SHP77 (cell line): ENCODE data around the gene F13B.
"Not testable (repeated sequence)": the region's sequence is repeated elsewhere in the genome, so short reads cannot be mapped to it uniquely, and the experiment has no call there.

ENCODE experiments used
- DNase-seq, 2 experiments: peaks; one replicate each; lab custom pipeline; 2025; lab: John Stamatoyannopoulos, UW

The F13B gene, protein sequence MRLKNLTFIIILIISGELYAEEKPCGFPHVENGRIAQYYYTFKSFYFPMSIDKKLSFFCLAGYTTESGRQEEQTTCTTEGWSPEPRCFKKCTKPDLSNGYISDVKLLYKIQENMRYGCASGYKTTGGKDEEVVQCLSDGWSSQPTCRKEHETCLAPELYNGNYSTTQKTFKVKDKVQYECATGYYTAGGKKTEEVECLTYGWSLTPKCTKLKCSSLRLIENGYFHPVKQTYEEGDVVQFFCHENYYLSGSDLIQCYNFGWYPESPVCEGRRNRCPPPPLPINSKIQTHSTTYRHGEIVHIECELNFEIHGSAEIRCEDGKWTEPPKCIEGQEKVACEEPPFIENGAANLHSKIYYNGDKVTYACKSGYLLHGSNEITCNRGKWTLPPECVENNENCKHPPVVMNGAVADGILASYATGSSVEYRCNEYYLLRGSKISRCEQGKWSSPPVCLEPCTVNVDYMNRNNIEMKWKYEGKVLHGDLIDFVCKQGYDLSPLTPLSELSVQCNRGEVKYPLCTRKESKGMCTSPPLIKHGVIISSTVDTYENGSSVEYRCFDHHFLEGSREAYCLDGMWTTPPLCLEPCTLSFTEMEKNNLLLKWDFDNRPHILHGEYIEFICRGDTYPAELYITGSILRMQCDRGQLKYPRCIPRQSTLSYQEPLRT

DNA sequence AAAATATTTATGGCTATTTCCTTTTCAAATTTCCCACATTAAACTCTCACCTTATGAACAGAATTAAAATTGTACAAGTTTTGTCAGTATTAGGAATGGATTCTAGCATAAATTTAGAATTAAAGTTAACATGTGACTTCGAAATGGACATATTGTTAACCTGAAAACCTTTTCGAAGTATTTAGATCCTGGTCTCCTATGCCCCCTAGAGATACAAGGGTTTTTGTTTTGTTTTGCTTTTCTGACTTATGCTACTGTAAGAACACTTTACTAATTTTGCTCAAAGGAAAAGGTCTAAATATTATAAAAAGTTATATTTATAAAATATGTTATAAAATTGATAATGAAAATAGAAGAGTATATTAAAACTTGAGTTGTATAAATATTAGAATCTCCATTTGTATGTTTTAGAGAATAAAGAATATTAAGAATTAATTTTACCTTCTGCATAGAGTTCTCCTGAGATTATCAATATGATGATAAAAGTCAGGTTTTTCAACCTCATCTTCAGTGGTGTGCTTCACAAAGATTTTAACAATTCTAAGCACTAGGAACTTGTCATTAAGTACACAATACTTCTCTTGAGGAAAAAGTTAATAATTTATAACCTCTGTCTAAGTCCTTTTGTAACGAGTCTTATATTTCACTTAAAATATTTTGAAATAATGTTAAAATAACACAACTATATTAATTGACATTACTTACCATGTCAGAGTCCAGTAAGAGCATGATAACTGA is at the start of gene F13B:
Gene F13B (minus strand): TSS at position 542 of the 738 bp plus-strand sequence. CDS start 37 bp downstream, at position 505.
- no peak for DNase-seq

DNA sequence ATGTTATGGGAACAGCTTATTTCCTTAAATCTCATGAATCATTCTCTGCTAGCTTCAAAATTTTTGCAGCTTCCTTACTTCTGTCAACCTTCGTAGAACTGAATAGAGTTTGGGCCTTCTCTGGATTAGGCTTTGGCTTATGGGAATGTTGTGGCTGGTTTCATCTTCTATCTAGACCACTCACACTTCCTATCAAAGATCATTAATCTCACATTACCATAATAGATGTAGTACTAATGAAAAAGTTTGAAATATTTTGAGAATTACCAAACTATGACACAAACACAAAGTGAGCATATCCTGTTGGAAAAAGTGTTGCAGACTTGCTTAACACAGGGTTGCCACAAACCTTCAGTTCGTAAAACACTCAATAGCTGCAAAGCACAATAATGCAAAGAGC is 49.1 kb upstream of the F13B start:
- no peak for DNase-seq

DNA sequence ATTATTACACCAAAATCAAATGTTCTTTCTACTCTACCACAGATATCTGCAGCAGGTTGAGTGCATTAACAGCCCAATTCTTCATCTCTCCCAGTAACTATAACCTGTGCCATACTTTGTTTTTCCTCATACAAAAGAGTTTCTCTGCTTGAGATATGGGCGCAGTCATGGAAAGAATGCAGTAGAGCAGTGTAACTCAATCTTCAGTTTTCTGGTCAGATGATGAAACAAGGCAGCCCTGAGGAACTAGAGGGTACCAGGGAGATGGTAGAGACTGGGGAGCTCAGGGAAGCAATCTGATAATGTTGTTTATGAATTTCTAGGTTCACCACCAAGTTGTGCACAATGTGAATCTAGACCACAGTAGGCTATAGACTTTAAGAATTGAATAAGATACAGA is 39.8 kb upstream of the F13B start:
- DNase-seq: no peak

DNA sequence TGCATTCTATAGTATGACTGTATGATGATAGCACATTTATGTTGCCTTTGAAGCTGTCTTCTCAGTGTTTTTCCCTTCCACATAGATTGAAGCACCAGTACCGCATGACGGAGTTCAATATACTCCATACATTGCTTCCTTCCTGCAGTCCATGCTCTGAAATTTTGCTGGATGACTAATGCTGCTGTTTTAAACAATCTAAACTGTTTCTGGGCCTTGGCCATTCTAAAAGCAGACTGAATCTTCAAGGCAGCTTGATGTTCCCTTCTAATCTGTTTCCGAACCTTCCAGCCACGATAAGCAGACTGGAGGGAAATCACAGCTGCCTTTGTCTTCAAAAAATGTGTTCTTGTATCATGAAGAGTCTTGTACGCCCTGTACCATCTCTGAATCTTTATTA is 36.2 kb upstream of the F13B start:
- no peak for DNase-seq

DNA sequence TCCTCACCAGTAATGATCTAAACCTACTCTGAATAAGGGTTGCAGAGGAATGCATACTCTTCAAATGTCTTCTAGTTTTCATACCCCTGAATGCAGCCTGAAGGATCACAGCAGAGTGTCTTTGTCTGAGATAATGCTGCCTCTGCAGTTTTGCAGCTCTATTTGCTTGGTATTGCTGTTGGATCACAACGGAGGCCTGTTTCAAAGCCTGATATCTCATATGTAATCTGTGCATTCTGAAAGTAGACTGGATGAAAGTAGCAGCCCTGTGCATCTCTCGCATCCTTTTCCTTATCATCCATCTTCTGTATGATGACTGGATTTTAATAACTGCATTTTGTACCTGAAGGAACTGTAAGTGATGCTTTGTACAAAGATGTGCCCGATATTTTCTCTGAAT is 34.9 kb upstream of the F13B start:
- no peak for DNase-seq

DNA sequence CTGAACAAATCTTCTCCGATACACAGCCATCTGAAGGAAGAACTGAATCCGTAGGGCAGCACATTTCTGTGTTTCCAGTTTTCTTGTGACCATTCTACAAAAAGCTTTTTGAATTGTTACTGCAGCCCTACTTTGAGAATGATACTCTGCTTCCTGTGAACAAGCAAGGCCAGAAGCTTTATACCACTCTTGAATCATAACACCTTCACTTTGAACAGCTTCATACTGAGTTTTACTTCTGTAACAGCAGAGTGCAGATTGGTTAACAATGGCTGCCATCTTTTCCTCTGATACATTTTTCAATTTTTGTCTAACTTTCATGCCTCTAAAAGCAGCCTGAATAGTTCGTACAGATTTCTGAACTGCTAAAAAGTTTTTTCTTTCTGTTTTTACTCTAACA is 33.6 kb upstream of the F13B start:
- DNase-seq: no peak

DNA sequence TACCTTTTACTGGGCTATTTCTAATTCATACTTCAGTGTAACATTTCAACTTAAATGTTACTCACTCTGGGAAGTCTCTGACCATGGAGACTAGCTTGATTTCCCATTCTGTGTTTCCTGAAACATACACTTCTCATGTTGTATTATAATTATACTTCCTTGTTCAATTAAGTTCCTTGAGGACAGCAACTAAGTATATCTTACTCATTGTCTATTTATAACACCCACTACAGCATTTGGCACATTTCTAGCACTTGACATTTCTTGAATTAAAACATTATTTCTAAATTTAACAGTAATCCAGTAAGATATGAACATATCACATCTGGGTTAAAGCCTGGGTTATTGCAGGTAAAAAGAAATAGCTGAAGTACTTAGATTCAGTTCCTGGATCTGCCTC is 32.4 kb upstream of the F13B start:
- DNase-seq: no peak

DNA sequence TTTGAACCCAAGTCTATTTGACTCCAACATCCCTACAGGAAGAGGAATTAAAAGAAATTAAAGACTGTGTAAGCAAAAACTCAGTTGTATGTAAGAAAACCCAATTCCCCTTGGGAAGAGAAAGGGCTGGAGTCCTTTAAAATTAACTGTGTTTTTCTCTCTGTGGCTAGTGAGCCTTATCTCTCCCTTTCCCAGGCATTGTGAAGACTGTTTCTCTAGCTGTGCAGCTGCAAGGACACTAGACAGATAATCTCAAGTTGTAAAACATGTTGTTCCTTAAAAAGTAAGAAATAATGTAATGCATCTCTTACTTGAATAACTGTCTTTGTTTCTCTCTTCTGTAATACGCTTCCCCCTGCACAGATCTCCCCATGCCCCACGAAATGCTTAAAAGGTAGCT is 29.9 kb upstream of the F13B start:
- not testable (repeated sequence) for DNase-seq

DNA sequence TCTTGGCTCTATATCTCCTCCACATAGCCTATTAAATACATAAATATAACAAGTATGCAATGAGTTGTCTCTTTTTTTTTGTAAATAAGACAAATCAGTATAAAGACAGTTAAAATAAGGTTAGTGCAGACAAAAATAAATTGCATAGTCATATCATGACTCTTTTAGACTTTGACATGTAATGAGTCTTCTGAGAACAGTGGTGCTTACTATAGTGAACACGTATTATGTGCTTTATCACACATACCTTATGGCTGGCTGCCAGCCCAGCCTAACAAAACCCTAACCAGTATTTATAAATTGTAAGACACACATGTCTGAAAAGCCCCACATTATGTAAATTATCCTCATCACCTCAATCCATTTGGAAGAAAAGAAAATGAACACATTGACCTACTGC is 29.1 kb upstream of the F13B start:
- no peak for DNase-seq

DNA sequence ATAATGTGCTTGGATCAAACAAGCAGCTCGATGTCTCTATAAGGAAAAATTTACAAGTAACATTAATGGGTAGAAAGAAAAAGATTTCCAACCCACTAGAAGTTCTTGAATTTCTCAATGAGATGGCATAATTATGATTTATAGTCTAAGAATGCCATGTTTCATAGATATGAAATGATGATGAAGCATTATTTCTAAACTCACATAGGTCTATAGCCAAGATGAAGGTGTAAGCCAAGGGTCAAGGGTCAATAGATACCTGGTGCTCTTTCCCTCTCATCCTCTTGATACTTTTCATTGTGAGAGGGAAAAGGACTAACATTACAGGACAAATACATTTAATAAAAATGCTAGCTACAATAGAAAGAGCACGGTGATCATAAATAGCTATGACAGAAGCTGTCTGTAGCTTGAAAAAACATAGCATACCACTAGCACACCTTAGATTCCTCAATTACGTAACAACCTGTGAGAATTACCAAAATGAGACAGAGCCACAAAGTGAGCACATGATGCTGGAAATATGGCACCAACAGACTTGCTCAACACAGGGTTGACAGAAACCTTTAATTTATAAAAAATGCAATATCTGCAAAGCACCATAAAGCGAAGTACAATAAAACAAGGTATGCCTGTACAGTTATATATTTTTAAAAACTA is 26.3 kb upstream of the F13B start:
- DNase-seq: no peak

DNA sequence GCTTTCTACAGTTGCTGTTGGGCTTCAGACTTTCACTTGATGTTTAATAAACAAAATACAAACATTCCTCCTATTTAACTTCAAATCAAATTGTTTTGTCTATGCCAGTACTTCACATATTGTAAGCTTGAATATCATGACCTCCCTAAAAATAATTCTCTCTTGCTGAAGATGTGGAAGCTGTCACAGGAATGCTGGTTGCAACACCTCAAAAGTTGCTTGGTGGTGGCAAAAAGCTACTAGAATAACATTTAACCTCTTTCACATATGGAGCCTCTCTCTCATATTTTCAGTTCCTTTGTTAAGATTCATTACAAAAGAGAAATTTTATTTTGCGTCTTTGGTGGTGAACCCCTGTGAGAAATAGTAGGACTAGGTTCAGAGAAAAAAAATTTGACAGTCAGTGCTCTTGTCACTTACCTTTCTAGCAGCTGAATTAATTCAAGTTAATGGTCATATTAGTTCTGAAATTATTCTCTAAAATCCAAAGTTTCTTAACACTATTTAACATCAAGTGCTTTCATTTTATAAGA is 25.5 kb upstream of the F13B start:
- DNase-seq: no peak

DNA sequence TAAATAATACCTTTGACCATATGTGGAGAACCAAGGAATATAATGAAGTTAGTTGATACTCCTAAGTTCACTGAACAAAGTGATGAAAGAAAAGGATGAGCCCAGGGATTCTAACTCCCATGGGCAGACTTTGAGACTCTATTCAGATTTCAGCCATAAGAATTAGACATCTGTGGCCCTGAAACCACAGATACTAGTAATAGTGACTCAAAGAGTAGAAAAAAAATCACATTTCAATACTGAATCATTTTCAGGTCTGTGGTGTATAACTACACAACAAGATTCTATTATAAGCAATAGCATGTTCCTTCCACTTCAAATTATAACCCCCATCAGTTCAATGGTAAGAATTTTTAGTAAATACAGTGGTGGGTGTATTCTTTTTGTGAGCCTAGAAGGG is 16.4 kb upstream of the F13B start:
- DNase-seq: no peak

DNA sequence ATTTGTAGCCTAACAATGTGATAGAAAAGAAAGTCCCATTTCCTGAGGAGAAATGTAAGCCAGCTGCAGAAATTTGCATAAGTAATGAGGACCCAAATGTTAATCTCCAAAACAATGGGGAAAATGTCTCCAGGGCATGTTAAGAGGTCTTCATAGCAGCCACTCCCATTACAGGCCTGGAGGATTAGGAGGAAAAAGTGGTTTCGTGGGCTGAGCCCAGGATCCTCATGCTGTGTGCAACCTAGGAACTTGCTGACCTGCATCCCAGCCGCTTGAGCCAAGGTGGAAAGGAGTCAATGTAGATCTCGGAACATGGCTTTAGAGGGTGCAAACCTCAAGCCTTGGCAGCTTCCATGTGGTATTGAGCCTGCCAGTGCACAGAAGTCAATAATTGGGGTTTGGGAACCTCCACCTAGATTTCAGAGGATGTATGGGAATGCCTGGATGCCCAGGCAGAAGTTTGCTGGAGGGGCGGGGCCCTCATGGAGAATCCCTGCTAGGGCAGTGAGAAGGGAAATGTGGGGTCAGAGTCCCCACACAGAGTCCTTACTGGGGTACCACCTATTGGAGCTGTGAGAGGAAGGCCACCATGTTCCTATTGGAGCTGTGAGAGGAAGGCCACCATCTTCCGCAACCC is 14.2 kb upstream of the F13B start:
- DNase-seq: no peak

DNA sequence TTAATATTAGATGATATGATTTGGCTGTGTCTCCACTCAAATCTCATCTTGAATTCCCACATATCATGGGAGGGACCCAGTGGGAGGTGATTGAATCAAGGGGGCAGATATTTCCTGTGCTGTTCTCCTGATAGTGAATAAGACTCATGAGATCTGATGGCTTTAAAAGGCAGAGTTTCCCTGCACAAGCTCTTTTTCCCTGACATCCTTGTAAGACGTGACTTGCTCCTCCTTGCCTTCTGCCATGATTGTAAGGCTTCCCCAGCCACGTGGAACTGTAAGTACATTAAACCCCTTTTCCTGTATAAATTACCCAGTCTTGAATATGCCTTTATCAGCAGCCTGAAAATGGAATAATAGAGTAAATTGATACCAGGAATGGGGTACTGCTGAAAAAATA is 13.3 kb upstream of the F13B start:
- no peak for DNase-seq

DNA sequence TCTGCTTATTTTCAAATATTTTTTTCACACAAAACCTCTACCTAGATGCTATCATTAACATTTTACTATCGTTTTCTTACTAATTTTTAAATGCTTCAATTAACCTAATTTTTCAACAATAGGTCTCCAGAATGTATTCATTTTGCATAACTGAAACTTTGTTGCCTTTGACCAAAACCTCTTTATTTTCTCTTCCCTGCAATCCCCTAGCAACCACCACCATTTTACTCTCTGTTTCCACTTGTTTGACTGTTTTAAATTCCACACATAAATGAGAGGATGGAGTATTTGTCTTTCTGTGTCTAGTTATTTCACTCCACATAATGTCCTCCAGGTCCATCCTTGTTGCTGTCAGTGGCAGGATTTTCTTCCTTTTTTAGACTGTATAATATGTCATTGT is 9.5 kb upstream of the F13B start:
- DNase-seq: no peak

DNA sequence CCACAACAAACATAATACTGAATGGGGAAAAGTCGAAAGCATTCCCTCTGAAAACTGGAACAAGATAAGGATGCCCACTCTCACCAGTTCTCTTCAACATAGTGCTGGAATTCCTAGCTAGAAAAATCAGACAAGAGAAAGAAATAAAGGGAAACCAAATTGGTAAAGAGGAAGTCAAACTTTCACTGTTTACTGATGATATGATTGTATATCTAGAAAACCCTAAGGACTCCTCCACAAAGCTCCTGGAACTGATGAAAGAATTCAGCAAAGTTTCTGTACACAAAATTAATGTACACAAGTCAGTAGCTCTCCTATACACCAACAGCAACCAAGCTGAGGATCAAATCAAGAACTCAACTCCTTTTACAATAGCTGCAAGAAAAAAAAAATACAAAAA is 6.9 kb upstream of the F13B start:
- no peak for DNase-seq

DNA sequence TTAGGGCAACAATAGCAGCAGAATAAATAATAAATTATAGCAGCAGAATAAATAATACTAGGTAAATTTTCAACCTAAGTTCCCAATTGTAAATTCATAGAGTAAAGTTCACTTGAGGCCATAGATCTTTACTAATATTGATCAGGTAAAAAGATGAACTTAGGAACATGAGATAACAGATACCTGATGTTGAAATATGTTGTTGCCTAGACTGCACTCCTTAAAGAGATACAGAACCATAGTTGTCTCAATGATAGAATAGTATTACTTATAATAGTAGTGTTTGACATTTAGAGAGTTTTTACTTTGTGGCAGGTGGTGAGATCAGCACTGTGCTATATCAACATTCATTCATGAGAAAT is 378 bp upstream of the F13B start:
- no peak for DNase-seq

DNA sequence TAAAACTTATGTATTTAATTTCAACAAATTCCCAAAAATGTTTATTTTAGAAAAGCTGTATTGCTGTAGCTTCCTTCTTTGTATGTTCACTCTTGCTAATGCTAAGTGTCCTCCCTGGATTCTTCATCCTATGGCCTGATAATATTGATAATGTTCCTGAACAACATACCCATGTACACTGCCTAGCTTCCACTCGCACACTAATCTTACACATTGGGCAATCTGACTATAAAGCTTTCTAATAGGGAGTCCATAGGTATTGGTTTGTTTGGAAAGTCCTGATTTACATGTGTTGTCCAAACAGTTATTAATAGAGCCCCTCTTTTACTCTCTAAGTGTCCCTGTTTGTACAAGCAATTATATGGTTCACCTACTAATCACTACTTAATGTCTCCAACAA is 783 bp downstream of the F13B start:
- no peak for DNase-seq

DNA sequence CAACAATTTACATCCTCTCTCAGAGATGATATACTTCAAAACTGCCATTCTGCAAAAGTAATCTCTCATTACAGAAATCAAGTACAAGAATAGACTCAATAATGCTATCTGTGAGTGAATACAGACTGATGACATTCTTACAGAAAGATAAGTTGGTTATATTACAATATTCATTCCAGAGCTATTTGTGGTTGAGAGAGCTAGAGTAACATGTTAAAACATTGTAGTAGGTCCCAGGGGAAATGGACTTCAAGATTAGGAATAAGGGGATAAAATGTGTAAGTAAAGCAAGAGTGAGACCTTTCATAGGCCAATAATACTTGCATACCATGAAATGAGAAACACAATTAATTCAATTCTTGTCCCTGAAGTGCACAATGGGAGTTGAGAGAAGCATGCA is 1.5 kb downstream of the F13B start:
- DNase-seq: no peak

DNA sequence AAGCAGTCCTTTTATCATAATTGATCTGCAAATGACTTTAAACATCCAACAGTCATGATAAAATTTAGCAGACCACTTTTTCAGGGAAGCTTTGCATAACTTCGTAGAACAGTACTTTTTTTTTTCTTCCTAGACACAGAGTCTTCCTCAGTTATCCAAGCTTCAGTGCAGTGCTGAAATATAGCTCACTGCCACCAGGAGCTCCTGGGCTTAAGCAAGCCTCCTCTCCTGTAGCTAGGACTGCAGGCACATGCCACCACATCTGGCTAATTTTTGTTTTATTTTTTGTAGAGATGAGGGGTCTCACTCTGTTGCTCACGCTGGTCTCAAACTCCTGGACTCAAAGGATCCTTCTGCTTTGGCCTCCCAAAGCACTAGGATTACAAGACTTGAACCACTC is 3.8 kb downstream of the F13B start:
- DNase-seq: no peak

DNA sequence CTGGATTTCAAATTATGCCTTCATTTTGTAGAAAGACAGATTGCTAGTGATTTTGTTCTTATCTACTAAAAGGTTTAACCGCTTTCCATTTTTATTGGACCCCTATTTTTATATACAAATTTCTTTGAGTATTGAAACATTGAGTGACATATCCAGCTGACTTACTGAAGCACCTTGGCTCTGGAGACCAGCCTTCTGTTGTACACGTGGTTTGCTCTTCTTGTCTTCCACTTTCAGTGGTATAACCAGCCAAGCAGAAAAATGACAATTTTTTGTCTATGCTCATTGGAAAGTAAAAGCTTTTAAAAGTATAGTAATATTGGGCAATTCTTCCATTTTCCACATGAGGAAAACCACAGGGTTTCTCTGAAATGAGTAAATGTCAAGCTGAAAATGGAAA is 4.4 kb downstream of the F13B start:
- no peak for DNase-seq

DNA sequence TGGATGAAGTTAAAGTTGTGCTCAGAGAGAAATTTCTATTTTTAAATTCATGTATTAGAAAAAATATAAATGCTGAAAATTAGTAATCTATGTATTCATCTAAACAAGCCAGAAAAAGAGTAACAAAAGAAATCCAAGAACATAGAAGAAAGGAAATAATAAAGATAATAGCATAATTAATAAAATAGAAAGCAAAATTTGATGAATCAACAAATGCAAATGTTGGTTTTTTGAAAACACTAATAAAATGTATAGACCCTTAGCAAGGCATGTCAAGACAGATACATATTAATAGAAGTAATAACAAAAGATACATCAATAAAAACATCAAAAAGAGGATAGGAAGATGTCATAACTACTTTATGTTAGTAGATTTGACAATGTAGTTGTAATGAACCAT is 18.0 kb downstream of the F13B start:
- no peak for DNase-seq
